ENCODE data around the gene ITPR1.
A peak's percentile ranks its signal among the peaks of the same experiment; 100 is the strongest.

Gene ITPR1

DNA sequence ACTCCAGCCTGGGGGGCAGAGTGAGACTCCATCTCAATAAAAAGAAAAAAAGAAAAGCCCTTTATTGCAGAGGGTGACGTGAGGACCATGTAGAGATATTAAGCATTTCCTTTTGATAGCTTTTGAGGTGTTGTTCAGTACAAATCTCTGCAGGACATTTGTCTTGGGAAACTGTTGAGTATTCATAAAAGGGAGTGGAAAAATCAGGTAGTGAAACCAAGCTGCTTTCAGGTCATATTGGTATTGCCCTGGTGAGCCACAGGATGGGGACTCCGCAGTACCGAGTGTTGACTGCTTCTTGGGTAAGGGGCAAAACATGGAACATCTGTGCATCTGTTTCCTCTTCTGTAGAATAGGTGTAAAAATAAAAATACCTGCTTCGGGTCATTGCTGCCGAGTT lies 9.9 kb downstream of the ITPR1 start:
- Histone ChIP-seq H3K9ac (ENCODE audit: low read length) (no peak overlapping the region), H3K9me3 (ENCODE audit: control insufficient read depth, low read length) (no peaks in the 10 kb centered on the region), H3K36me3 (ENCODE audit: control insufficient read depth, insufficient read depth, low read length, severe bottlenecking) (no peaks in the 10 kb centered on the region), H3K27me3 (replicated peaks; ENCODE audit: control insufficient read depth, insufficient read depth, low read length) (no peaks in the 10 kb centered on the region), H3K4me3 (ENCODE audit: low read length) (no peak overlapping the region), H3K4me1 (ENCODE audit: control insufficient read depth, insufficient read depth, low read length) (peaks cover 19% of the 10 kb centered on the region)
- no peak for DNase-seq (ENCODE audit: low read depth)

DNA sequence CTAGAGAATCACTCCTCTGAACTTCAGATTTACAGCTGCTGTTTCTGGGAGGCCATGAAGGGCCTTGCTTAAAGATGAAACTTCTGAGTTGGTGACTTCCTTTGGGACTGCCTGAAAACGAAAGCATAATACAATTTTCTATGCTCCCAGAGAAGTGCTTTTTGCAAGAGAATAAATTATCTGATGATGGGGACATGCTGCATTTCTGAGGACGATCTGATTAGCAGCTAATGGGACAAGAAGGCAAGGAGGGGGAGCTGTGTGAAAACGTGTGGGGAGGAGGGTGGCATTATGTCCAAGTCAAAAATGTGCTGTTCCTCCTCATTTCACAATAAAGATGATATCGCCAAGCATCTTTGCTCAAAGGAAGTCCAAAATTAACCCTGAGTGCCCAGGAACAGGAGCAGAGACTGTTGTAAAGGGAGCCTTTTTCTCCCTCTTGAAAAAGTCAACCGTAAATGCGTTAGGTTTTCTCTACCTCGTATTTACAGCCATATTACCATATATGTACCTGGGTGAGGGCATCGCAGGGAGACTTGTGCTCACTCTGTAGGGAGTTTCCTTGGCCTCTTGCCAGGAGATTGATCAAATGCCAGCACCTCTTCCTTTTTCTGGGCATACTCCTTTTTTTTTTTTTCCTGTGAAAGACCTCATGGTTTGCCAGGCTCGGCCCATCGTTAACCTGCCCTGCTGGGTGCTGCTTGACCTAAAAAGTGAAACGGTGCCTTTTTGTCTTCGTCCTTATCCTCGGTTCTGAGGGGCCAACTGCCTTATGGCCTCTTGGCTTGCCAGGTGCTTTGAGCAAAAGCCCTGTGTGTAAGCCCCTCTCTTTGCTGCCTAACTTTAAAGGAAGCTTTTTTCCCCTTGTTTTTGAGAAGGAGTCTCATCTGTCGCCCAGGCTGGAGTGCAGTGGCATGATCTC lies 11.5 kb downstream of the ITPR1 start:
- DNase-seq (ENCODE audit: low read depth) = no peak
- Histone ChIP-seq H3K27me3 (replicated peaks; ENCODE audit: control insufficient read depth, insufficient read depth, low read length) (no peaks in the 10 kb centered on the region), H3K9me3 (ENCODE audit: control insufficient read depth, low read length) (no peaks in the 10 kb centered on the region)

DNA sequence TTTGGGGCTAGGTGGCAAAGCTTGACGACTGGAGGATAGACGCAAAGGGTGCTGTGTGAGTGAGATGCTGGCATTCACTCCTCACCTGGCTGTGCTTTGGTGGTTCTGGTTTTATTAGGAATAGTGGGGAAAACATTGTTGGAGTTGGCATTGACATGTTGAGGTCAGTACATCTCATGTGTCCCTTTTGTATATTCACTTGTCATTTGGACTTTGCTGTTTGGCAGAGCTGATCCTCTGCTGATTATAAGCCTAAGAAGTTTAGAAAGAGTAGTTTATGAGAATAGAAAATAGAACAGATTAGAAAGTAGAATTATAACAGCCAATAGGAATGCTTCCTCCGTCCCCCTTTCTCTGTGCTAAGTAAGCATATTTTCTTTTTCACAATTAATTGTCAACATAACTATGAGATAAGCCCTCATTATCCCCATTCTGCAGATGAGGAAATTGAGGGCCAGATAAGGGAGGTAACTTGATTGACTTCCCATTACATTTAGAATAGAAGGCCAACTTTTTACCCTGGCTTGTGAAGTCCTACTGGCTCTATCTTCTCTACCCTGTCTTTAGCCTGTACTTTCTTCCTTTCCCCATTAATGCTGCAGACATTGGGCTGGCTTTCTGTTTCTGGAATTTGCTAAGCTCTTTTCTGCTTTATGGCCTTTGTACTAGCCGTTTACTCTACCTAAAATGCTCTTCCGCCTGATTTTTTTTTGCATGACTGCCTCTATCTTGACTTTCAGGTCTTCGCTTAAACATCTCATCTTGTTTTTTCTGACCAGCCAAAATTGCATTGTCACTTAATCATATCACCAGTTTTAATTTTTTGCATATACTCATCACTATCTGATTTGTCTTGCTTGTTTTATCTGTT lies 12.8 kb downstream of the ITPR1 start:
- DNase-seq (ENCODE audit: low read depth) = no peak

More for the DNA sequence above, 11.5 kb downstream of the ITPR1 start:
- H3K4me3 ChIP-seq (ENCODE audit: low read length) = peak overlapping the region; percentile 45
- no peaks in the 10 kb centered on the region for H3K36me3 ChIP-seq (ENCODE audit: control insufficient read depth, insufficient read depth, low read length, severe bottlenecking)
- H3K4me1 ChIP-seq (ENCODE audit: control insufficient read depth, insufficient read depth, low read length) = peaks cover 19% of the 10 kb centered on the region
- H3K9ac ChIP-seq (ENCODE audit: low read length) = no peak overlapping the region

DNA sequence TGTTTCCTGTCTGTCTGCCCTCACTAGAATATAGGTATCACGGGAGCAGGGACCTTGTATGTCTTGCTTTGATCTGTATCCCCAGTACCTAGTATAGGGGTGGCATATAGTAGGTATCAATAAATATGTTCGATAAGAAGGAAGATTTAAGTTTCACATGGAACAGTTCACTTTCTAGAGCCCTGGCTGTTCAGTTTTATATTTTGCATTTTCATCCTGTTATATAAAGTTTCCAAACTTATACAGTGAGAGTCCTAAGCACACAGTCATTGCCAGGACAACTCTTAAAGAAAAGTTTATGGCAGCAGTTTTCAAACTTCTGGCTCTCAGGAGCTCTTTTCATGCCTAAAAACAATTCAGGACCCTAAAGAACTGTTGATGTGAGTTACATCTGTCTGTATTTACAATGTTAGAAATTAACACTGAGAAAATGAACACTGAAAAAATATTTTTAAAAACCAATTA lies 13.4 kb downstream of the ITPR1 start:
- H3K9me3 ChIP-seq (ENCODE audit: control insufficient read depth, low read length) = no peaks in the 10 kb centered on the region
- H3K36me3 ChIP-seq (ENCODE audit: control insufficient read depth, insufficient read depth, low read length, severe bottlenecking) = no peaks in the 10 kb centered on the region
- peaks cover 7% of the 10 kb centered on the region for H3K27me3 ChIP-seq (replicated peaks; ENCODE audit: control insufficient read depth, insufficient read depth, low read length)
- H3K9ac ChIP-seq (ENCODE audit: low read length) = no peak overlapping the region
- H3K4me1 ChIP-seq (ENCODE audit: control insufficient read depth, insufficient read depth, low read length) = peaks cover 19% of the 10 kb centered on the region
- no peak overlapping the region for H3K4me3 ChIP-seq (ENCODE audit: low read length)
- no peak for DNase-seq (ENCODE audit: low read depth)

More for the DNA sequence above, 12.8 kb downstream of the ITPR1 start:
- no peak overlapping the region for H3K9ac ChIP-seq (ENCODE audit: low read length)
- no peak overlapping the region for H3K4me3 ChIP-seq (ENCODE audit: low read length)
- no peaks in the 10 kb centered on the region for H3K36me3 ChIP-seq (ENCODE audit: control insufficient read depth, insufficient read depth, low read length, severe bottlenecking)
- H3K9me3 ChIP-seq (ENCODE audit: control insufficient read depth, low read length) = no peaks in the 10 kb centered on the region
- H3K27me3 ChIP-seq (replicated peaks; ENCODE audit: control insufficient read depth, insufficient read depth, low read length) = peaks cover 3% of the 10 kb centered on the region
- peaks cover 19% of the 10 kb centered on the region for H3K4me1 ChIP-seq (ENCODE audit: control insufficient read depth, insufficient read depth, low read length)

DNA sequence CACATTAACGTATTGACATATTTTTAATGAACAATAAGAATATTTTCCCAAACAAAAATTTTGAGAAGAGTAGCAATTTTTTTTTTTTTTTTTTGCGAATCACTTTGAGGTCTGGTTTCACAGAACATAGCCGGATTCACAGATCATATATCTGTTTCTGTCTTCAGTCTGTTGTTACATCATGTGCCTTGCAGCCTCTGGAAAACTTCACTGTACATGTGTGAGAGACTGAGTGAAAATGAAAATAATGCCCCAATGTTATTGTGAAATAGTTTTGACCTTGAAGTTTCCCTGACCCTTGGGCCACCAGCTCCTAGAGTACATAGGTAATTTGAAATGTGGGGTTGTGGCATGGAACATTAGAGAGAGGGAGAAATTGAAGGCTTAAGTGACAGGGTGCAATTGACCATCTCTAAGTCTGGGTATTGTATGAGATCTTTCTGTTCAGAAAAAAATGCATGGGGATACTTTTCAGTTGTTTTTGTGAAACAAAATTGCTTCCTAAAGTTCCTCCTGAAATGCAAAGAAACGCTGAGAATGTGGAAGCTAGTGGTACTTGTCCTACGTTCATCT lies 14.0 kb downstream of the ITPR1 start:
- DNase-seq (ENCODE audit: low read depth) = peak; percentile 72
- peaks cover 7% of the 10 kb centered on the region for H3K27me3 ChIP-seq (replicated peaks; ENCODE audit: control insufficient read depth, insufficient read depth, low read length)
- peaks cover 19% of the 10 kb centered on the region for H3K4me1 ChIP-seq (ENCODE audit: control insufficient read depth, insufficient read depth, low read length)
- no peak overlapping the region for H3K9ac ChIP-seq (ENCODE audit: low read length)
- no peak overlapping the region for H3K4me3 ChIP-seq (ENCODE audit: low read length)
- no peaks in the 10 kb centered on the region for H3K9me3 ChIP-seq (ENCODE audit: control insufficient read depth, low read length)
- H3K36me3 ChIP-seq (ENCODE audit: control insufficient read depth, insufficient read depth, low read length, severe bottlenecking) = no peaks in the 10 kb centered on the region

DNA sequence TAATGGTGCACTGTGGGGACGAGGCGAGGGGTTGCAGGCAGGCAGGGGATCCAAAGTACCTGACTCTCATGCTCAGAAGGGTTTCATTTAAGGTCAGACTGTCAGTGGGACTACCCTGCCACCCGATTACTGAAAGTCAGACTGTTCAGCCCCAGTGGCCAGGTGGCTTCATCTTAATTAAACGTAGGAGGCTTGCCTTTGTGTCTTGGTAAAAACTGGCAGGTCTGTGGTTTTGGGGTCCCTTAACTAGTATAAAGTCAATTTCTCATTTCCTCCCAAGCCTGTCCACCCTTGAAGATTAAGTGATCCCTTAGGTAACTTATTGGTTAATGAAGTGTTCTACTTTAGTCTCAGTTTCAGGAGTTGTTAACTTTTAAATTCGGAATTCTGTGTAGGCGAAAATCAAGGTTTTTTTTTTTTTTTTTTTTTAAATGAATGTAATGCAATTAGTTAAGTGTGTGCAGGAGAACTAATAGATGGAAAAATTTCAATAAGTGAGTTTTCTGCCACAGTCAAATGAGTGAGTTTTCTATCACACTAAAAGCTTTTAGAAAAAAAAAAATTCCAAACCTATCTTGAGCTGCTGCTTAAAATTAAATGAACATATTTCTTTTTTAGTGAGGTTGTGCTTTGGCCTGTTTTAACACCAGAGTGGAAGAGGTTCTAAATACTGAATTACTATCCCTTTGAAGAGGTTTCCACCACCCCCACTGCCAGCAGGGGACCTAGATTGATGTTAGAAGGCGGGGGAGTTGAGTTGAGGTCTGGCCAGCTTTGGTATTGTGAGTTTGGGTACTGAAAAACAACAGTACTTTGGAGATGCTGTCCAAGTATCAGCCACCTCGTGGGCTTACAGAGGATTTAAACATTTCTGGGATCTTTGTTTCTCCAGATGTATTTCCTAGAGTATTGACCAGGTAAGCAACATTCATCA lies 15.2 kb downstream of the ITPR1 start:
- Histone ChIP-seq H3K27me3 (replicated peaks; ENCODE audit: control insufficient read depth, insufficient read depth, low read length) (peaks cover 7% of the 10 kb centered on the region), H3K4me1 (ENCODE audit: control insufficient read depth, insufficient read depth, low read length) (peaks cover 19% of the 10 kb centered on the region), H3K36me3 (ENCODE audit: control insufficient read depth, insufficient read depth, low read length, severe bottlenecking) (no peaks in the 10 kb centered on the region), H3K9ac (ENCODE audit: low read length) (no peak overlapping the region), H3K9me3 (ENCODE audit: control insufficient read depth, low read length) (no peaks in the 10 kb centered on the region), H3K4me3 (ENCODE audit: low read length) (no peak overlapping the region)
- no peak for DNase-seq (ENCODE audit: low read depth)

DNA sequence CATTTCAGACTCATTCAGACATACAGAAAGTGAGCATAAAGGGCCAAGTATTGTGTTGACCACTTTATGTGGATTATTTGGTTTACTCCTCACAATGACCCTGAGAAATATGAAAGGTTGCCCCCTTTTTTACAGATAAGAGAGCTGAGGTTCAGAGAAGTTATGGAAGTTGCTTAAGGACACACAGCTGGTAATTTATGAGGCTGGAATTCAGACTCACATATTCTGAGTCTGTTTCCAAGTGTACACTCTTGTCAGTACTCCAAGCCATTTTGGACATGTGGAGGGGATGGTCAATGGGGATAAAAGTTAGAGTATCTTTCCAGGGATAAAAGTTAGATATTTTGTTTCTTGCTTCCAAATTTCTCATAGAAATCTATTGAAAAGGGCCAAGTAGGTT lies 15.9 kb downstream of the ITPR1 start:
- Histone ChIP-seq H3K36me3 (ENCODE audit: control insufficient read depth, insufficient read depth, low read length, severe bottlenecking) (no peaks in the 10 kb centered on the region), H3K9ac (ENCODE audit: low read length) (no peak overlapping the region), H3K9me3 (ENCODE audit: control insufficient read depth, low read length) (no peaks in the 10 kb centered on the region), H3K27me3 (replicated peaks; ENCODE audit: control insufficient read depth, insufficient read depth, low read length) (peaks cover 7% of the 10 kb centered on the region), H3K4me1 (ENCODE audit: control insufficient read depth, insufficient read depth, low read length) (peaks cover 18% of the 10 kb centered on the region), H3K4me3 (ENCODE audit: low read length) (no peak overlapping the region)
- DNase-seq (ENCODE audit: low read depth) = no peak

DNA sequence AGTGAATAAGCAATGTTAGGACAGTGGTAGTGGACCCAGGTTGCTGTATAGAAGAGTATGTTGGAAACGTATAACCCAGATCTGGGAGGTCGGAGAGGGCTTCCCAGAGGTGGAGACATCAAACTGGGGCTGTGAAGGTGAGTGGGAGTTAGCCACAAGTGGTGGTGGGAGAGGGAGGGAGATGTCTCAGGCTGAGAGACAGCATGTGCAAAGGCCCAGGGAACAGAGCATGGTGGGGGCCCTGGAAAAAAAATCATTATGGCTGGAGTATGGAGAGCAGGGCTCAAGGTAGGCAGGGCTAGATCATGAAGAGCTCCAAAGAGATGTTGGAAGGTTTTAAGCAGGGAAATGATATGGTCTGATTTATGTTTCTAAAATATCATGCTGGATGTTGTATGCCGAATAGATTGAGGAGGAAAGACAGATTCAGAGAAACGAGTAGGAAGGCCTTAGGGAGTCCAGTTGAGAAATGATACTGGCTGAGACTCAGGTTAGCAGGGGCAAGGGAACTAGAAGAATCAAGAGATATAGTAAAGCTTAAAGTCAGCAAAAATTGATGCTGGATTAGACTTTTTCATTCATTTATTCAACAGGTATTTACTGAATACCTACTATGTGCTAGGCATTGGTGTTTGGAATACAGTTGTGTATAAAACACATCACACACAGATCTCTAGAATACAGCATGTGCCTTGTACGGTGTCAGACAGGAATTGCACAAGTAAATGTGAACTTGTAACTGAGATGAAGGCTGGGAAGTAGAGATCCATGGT lies 17.0 kb downstream of the ITPR1 start:
- Histone ChIP-seq H3K4me3 (ENCODE audit: low read length) (no peak overlapping the region), H3K4me1 (ENCODE audit: control insufficient read depth, insufficient read depth, low read length) (peaks cover 8% of the 10 kb centered on the region), H3K36me3 (ENCODE audit: control insufficient read depth, insufficient read depth, low read length, severe bottlenecking) (no peaks in the 10 kb centered on the region), H3K9me3 (ENCODE audit: control insufficient read depth, low read length) (no peaks in the 10 kb centered on the region), H3K9ac (ENCODE audit: low read length) (no peak overlapping the region), H3K27me3 (replicated peaks; ENCODE audit: control insufficient read depth, insufficient read depth, low read length) (peaks cover 7% of the 10 kb centered on the region)
- DNase-seq (ENCODE audit: low read depth) = no peak

DNA sequence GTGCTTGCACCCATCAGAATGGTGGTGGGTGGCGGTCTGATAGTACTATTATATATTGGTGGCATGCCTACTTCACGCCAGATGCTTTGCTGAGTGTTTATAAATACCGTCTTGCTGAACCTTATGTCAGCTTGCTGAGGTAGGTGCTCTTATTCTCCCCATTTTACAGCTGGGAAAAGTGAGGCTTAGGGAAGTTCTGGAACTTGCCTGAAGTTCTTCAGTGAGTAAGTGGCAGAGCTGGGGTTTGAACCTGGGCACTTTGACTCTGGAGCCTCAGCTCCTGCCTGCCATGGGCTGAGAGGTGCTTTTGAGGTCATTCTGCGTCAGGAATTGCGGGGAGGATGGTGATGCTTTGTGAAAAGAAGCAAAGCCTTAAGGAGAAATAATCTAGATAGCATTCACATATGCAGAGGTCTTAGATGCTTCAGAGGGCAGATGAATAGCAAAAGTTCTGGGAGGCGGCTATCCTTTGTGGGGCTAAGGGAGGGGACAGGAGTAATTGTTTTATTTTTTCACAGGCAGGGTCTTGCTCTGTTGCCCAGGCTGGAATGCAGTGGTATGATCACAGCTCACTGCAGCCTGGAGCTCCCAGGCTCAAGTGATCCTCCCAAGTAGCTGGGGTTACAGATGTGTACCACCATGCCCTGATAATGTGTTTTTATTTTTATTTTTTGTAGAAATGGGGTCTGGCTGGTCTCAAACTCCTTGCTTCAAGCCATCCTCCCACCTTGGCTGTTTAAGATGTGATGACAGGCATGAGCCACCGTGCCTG lies 18.5 kb downstream of the ITPR1 start:
- H3K4me1 ChIP-seq (ENCODE audit: control insufficient read depth, insufficient read depth, low read length) = peaks cover 6% of the 10 kb centered on the region
- peaks cover 7% of the 10 kb centered on the region for H3K27me3 ChIP-seq (replicated peaks; ENCODE audit: control insufficient read depth, insufficient read depth, low read length)
- H3K9me3 ChIP-seq (ENCODE audit: control insufficient read depth, low read length) = no peaks in the 10 kb centered on the region
- no peak overlapping the region for H3K9ac ChIP-seq (ENCODE audit: low read length)
- H3K36me3 ChIP-seq (ENCODE audit: control insufficient read depth, insufficient read depth, low read length, severe bottlenecking) = no peaks in the 10 kb centered on the region
- DNase-seq (ENCODE audit: low read depth) = no peak
- H3K4me3 ChIP-seq (ENCODE audit: low read length) = no peak overlapping the region

All from adipocyte (in vitro differentiated cells).